Ascending aorta (tissue), 2 donors: ENCODE data around the gene GPX4. TPM values are rescaled to one million over a fixed set of nuclear protein-coding genes. Genes with fewer than 3 reads are reported as not detected.

ENCODE experiments used
- DNase-seq, 2 donors: peaks; one replicate each; pipeline ENCODE4 v3.0.0-alpha.2; 2019; ENCODE audit warnings: low spot score in 2 of 2
- H3K27ac ChIP-seq, 2 donors: fragments of 200-600 bp; sonication (generic); one replicate each; pipeline ENCODE4 v1.5.1; 2016 to 2017; ENCODE audit warnings: mild to moderate bottlenecking in 1 of 2
- H3K27me3 ChIP-seq: fragments of 200-600 bp; sonication (generic); one replicate; pipeline ENCODE4 v1.5.1; 2017
- H3K36me3 ChIP-seq, 2 donors: fragments of 200-600 bp; sonication (generic); one replicate each; pipeline ENCODE4 v1.5.1; 2016
- H3K4me1 ChIP-seq, 2 donors: fragments of 200-600 bp; sonication (generic); one replicate each; pipeline ENCODE4 v1.5.1; 2016 to 2017; ENCODE audit warnings: mild to moderate bottlenecking in 1 of 2
- H3K4me3 ChIP-seq, 2 donors: fragments of 200-600 bp; sonication (generic); one replicate each; pipeline ENCODE4 v1.5.1; 2016 to 2017; ENCODE audit warnings: mild to moderate bottlenecking in 1 of 2
- H3K9me3 ChIP-seq, 2 donors: fragments of 200-600 bp; sonication (generic); one replicate each; pipeline ENCODE4 v1.5.1; 2016
- intact Hi-C: fragments of 100-400 bp; cut with DNase I; formaldehyde crosslinking; loops from one replicate; pipeline ENCODE4 v1.15.1; 2023
- total RNA-seq: library from RNA; depleted of rRNA; stranded (reverse); fragments of >200 nt; gene quantifications from one replicate; pipeline ENCODE4 v1.1.0, GENCODE V29; 2016
- TF ChIP-seq, protein P1 (sequence below), 3 experiments: fragments of 200-600 bp in 2 of 3; fragments of 450-650 bp in 1 of 3; sonication (generic) in 2 of 3; IDR thresholded peaks; one replicate each; pipeline ENCODE4 v1.5.1; 2016 to 2019; ENCODE audit warnings: antibody characterized with exemption in 3 of 3, mild to moderate bottlenecking in 1 of 3, moderate library complexity in 1 of 3

GPX4 gene
- total RNA-seq, 1 donor from 2014 or later, result 348 TPM

DNA sequence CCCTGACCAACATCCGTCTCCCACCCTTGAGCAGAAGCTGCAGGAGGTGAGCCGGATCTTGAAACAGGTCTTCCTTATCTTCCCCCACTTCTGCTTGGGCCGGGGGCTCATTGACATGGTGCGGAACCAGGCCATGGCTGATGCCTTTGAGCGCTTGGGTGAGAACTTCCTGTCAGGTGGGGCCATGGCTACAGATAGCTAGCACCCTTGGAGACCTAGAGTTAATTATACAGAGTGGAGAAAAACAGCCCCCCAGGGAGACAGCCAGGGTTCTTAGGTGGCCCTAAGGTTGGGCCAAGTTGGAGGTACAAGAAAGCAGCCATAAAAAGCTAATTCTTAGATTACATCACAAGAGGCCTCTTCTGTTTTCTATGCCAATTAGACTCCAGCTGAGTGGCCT is 45.7 kb upstream of the GPX4 start:
- H3K9me3 ChIP-seq, result peaks cover 27 to 33% of the 10 kb centered on the region in 2 donors
- H3K27me3 ChIP-seq, result no peaks in the 10 kb centered on the region
- H3K27ac ChIP-seq, result no peak overlapping the region
- no peaks in the 10 kb centered on the region for H3K4me1 ChIP-seq
- DNase-seq, result no peak
- no peaks in the 10 kb centered on the region for H3K36me3 ChIP-seq
- intact Hi-C loops, result no loop called here
- H3K4me3 ChIP-seq, result no peak overlapping the region
- TF ChIP-seq, protein P1, sequence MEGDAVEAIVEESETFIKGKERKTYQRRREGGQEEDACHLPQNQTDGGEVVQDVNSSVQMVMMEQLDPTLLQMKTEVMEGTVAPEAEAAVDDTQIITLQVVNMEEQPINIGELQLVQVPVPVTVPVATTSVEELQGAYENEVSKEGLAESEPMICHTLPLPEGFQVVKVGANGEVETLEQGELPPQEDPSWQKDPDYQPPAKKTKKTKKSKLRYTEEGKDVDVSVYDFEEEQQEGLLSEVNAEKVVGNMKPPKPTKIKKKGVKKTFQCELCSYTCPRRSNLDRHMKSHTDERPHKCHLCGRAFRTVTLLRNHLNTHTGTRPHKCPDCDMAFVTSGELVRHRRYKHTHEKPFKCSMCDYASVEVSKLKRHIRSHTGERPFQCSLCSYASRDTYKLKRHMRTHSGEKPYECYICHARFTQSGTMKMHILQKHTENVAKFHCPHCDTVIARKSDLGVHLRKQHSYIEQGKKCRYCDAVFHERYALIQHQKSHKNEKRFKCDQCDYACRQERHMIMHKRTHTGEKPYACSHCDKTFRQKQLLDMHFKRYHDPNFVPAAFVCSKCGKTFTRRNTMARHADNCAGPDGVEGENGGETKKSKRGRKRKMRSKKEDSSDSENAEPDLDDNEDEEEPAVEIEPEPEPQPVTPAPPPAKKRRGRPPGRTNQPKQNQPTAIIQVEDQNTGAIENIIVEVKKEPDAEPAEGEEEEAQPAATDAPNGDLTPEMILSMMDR (IDR thresholded peaks at IDR 0.05), result no peak

DNA sequence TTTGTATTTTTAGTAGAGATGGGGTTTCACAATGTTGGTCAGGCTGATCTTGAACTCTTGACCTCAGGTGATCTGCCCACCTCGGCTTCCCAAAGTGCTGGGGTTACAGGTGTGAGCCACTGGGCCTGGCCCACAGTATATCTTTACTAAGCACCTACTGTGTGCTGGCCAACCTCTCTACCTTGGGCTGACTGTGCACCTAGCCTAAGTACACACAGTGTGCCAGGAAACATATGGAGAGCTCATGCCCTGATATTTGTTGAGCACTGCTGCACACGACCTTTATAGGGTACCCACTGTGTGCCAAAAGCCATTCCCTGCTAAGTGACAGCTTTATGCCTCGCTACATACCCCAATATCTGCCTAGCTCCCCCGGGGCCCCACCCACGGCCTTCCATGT is 43.1 kb upstream of the GPX4 start:
- H3K4me3 ChIP-seq, result no peak overlapping the region
- intact Hi-C loops, result no loop called here
- peaks cover 0 to 10% of the 10 kb centered on the region in 2 donors for H3K4me1 ChIP-seq
- no peak for DNase-seq
- peaks cover 27 to 33% of the 10 kb centered on the region in 2 donors for H3K9me3 ChIP-seq
- H3K27ac ChIP-seq, result no peak overlapping the region
- no peaks in the 10 kb centered on the region for H3K36me3 ChIP-seq
- TF ChIP-seq, protein P1 (IDR thresholded peaks at IDR 0.05), result no peak
- H3K27me3 ChIP-seq, result no peaks in the 10 kb centered on the region

DNA sequence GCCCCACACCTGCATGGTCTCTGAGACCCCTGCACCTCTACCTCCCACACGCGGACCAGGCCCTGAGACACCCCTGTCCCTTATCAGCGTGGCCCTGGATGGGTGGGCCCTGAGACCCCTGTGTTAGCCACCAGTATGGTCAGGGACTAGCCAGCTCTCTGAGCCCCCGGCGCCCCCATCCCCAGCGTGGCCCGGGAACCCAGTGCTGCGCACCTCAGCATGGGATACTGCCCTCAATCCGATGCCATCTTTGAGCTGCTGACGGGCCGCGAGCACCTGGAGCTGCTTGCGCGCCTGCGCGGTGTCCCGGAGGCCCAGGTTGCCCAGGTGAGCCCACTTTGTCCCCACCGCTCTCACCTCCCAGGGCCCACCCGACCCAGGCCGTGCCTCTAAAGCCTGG is 41.8 kb upstream of the GPX4 start:
- Histone ChIP-seq H3K4me1 (peaks cover 8 to 14% of the 10 kb centered on the region in 2 donors), H3K36me3 (no peaks in the 10 kb centered on the region), H3K27me3 (peaks cover 5% of the 10 kb centered on the region), H3K27ac (no peak overlapping the region), H3K9me3 (peaks cover 20 to 25% of the 10 kb centered on the region in 2 donors), H3K4me3 (no peak overlapping the region)
- DNase-seq, result no peak
- intact Hi-C loops, result no loop called here
- TF ChIP-seq, protein P1 (IDR thresholded peaks at IDR 0.05), result no peak

DNA sequence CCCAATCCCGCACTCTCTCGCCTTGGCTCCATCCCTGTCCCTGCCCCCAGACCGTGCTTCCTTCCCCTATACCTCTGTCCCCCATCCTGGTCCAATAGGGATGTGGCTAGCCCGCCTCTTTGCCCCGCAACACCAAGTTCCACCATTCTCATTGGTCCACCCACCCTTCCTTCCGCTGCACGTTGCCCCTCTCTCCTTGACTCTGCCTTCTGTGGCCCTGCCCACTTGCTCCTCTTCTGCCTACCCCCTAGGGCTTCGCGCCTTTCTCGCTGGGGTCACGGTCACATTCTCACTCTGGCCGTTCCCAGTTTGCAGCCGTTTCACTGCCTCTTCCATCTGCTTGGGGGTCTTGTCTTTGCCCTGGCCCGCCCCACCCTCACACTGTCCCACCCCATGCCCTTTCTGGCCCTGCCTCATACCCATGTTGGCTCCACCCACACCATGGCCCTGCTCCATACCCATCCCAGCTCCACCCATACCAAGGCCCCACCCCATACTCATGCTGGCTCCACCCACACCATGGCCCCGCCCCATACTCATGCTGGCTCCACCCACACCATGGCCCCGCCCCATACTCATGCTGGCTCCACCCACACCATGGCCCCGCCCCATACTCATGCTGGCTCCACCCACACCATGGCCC is 41.3 kb upstream of the GPX4 start:
- intact Hi-C loops, result no loop called here
- no peak for DNase-seq
- TF ChIP-seq, protein P1 (IDR thresholded peaks at IDR 0.05), result no peak
- Histone ChIP-seq H3K36me3 (no peaks in the 10 kb centered on the region), H3K4me3 (no peak overlapping the region), H3K9me3 (peaks cover 14 to 20% of the 10 kb centered on the region in 2 donors), H3K27ac (no peak overlapping the region), H3K27me3 (peaks cover 5% of the 10 kb centered on the region), H3K4me1 (peaks cover 8 to 19% of the 10 kb centered on the region in 2 donors)

DNA sequence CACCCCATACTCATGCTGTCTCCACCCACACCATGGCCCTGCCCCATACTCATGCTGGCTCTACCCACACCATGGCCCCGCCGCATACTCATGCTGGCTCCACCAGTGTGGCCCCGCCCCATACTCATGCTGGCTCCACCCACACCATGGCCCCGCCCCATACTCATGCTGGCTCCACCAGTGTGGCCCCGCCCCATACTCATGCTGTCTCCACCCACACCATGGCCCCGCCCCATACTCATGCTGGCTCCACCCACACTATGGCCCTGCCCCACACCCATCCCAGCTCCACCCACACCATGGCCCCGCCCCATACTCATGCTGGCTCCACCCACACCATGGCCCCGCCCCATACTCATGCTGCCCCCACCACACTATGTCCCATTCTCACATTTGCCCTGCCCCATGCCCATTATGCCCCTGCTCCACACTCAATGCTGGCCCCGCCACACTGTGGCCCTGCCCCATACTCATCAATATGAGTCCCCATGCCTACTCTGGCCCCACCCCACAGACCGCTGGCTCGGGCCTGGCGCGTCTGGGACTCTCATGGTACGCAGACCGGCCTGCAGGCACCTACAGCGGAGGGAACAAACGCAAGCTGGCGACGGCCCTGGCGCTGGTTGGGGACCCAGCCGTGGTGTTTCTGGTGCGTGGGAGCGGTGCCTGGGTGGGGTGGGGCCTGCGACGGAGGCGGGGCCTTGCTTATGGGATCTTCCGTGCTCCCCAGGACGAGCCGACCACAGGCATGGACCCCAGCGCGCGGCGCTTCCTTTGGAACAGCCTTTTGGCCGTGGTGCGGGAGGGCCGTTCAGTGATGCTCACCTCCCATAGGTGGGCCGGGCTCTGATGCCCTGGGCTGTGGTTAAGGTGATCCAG is 40.5 kb upstream of the GPX4 start:
- Histone ChIP-seq H3K9me3 (peaks cover 7 to 12% of the 10 kb centered on the region in 2 donors), H3K4me1 (peaks cover 8 to 20% of the 10 kb centered on the region in 2 donors), H3K27me3 (peaks cover 9% of the 10 kb centered on the region), H3K36me3 (no peaks in the 10 kb centered on the region), H3K4me3 (no peak overlapping the region), H3K27ac (no peak overlapping the region)
- intact Hi-C loops, result no loop called here
- no peak for DNase-seq
- TF ChIP-seq, protein P1 (IDR thresholded peaks at IDR 0.05), result no peak
